Activated T-helper 2 cell treated with anti-CD3 and anti-CD28 coated beads, Interferon-gamma antibody, Interleukin-2, Interleukin-4, amounts not matched to agents 10 μg/mL and 5 μg/mL and 100 μg/mL, durations not matched to agents 14 hours and 24 hours and 36 hours (primary cell): ENCODE data around the gene CYTH4. TPM values are rescaled to one million over a fixed set of nuclear protein-coding genes. Genes with fewer than 3 reads are reported as not detected.

Experiments
- DNase-seq: peaks from one replicate; pipeline ENCODE4 v3.0.0; 2021; ENCODE audit warnings: low spot score
- H3K27ac Mint-ChIP-seq: one replicate; pipeline ENCODE4 v1.8.0; 2021; ENCODE audit warnings: mixed read lengths
- H3K27me3 Mint-ChIP-seq: one replicate; pipeline ENCODE4 v1.8.0; 2021; ENCODE audit warnings: low read depth, mixed read lengths
- H3K36me3 Mint-ChIP-seq: one replicate; pipeline ENCODE4 v1.8.0; 2021; ENCODE audit warnings: low read depth, mixed read lengths
- H3K4me1 Mint-ChIP-seq: one replicate; pipeline ENCODE4 v1.8.0; 2021; ENCODE audit warnings: low read depth, mixed read lengths
- H3K4me3 Mint-ChIP-seq: one replicate; pipeline ENCODE4 v1.8.0; 2021; ENCODE audit warnings: low read depth, mild to moderate bottlenecking, moderate library complexity, mixed read lengths
- H3K9me3 Mint-ChIP-seq: one replicate; pipeline ENCODE4 v1.8.0; 2021; ENCODE audit warnings: mixed read lengths
- intact Hi-C: fragments of 100-400 bp; cut with micrococcal nuclease; formaldehyde crosslinking; loops from one replicate; pipeline ENCODE4 v1.15.1; 2023
- total RNA-seq: library from RNA; stranded (reverse); gene quantifications from 2 replicates; pipeline ENCODE4 v1.2.3, GENCODE V29; 2022

Gene CYTH4
- total RNA-seq, 1 donor from 2014 or later: 49.8 TPM

GRCh38 chr22:37279331-37280181, 2.8 kb upstream of the CYTH4 start:
- intact Hi-C loops: no loop called here
- Mint-ChIP-seq H3K27me3 (no peaks in the 10 kb centered on the region), H3K27ac (no peak overlapping the region), H3K4me1 (peaks cover 59% of the 10 kb centered on the region), H3K36me3 (peaks cover 8% of the 10 kb centered on the region), H3K4me3 (no peak overlapping the region), H3K9me3 (no peaks in the 10 kb centered on the region)
- no peak for DNase-seq

- Mint-ChIP-seq H3K27me3 (no peaks in the 10 kb centered on the region), H3K36me3 (peaks cover 16% of the 10 kb centered on the region), H3K27ac (no peak overlapping the region), H3K4me1 (peaks cover 53% of the 10 kb centered on the region), H3K9me3 (no peaks in the 10 kb centered on the region), H3K4me3 (no peak overlapping the region)
- intact Hi-C loops: no loop called here
- no peak for DNase-seq
Measured at GRCh38 chr22:37280718-37281117, 1.6 kb upstream of the CYTH4 start.

GRCh38 chr22:37281195-37281594, 1.1 kb upstream of the CYTH4 start:
- intact Hi-C loops: no loop called here
- Mint-ChIP-seq H3K36me3 (peaks cover 21% of the 10 kb centered on the region), H3K9me3 (no peaks in the 10 kb centered on the region), H3K27ac (no peak overlapping the region), H3K27me3 (no peaks in the 10 kb centered on the region), H3K4me3 (no peak overlapping the region), H3K4me1 (peaks cover 53% of the 10 kb centered on the region)
- DNase-seq: no peak

GRCh38 chr22:37281646-37282384, 493 bp upstream of the CYTH4 start:
- Mint-ChIP-seq H3K9me3 (no peaks in the 10 kb centered on the region), H3K27me3 (no peaks in the 10 kb centered on the region), H3K27ac (peak overlapping the region; percentile 99), H3K36me3 (peaks cover 27% of the 10 kb centered on the region), H3K4me1 (peaks cover 53% of the 10 kb centered on the region), H3K4me3 (peak overlapping the region; percentile 87)
- DNase-seq: no peak
- intact Hi-C loops: loop anchor here (2.0 kb wide), 1 partner anchor 15 kb away; no protein-coding TSS in a partner anchor

- H3K9me3 Mint-ChIP-seq: no peaks in the 10 kb centered on the region
- H3K4me3 Mint-ChIP-seq: peak overlapping the region; percentile 87
- H3K36me3 Mint-ChIP-seq: peaks cover 40% of the 10 kb centered on the region
- intact Hi-C loops: loop anchor here (1.0 to 2.0 kb wide), 2 partner anchors 10 to 17 kb away; no protein-coding TSS in a partner anchor
- H3K27ac Mint-ChIP-seq: peak overlapping the region; percentile 99
- H3K27me3 Mint-ChIP-seq: no peaks in the 10 kb centered on the region
- peak; percentile 60 for DNase-seq
- peaks cover 55% of the 10 kb centered on the region for H3K4me1 Mint-ChIP-seq
Measured at GRCh38 chr22:37283393-37283937, 1.2 kb downstream of the CYTH4 start.

GRCh38 chr22:37284126-37284804, 2.0 kb downstream of the CYTH4 start:
- intact Hi-C loops: loop anchor here (1.0 kb wide), 1 partner anchor 19 kb away; no protein-coding TSS in a partner anchor
- no peak for DNase-seq
- H3K4me1 Mint-ChIP-seq: peaks cover 59% of the 10 kb centered on the region
- no peaks in the 10 kb centered on the region for H3K9me3 Mint-ChIP-seq
- H3K36me3 Mint-ChIP-seq: peaks cover 48% of the 10 kb centered on the region
- H3K27ac Mint-ChIP-seq: peak overlapping the region; percentile 99
- peak overlapping the region; percentile 87 for H3K4me3 Mint-ChIP-seq
- H3K27me3 Mint-ChIP-seq: no peaks in the 10 kb centered on the region

GRCh38 chr22:37284805-37285355, 2.6 kb downstream of the CYTH4 start:
- H3K4me1 Mint-ChIP-seq: peaks cover 64% of the 10 kb centered on the region
- peaks cover 54% of the 10 kb centered on the region for H3K36me3 Mint-ChIP-seq
- no peaks in the 10 kb centered on the region for H3K9me3 Mint-ChIP-seq
- no peaks in the 10 kb centered on the region for H3K27me3 Mint-ChIP-seq
- H3K4me3 Mint-ChIP-seq: peak overlapping the region; percentile 87
- peak overlapping the region; percentile 99 for H3K27ac Mint-ChIP-seq
- no peak for DNase-seq
- intact Hi-C loops: loop anchor here (1.0 kb wide), 1 partner anchor 18 kb away; no protein-coding TSS in a partner anchor

GRCh38 chr22:37285937-37286336, 3.6 kb downstream of the CYTH4 start:
- Mint-ChIP-seq H3K36me3 (peaks cover 65% of the 10 kb centered on the region), H3K4me1 (peaks cover 68% of the 10 kb centered on the region), H3K27me3 (no peaks in the 10 kb centered on the region), H3K4me3 (peak overlapping the region; percentile 24), H3K27ac (no peak overlapping the region), H3K9me3 (no peaks in the 10 kb centered on the region)
- intact Hi-C loops: no loop called here
- no peak for DNase-seq

GRCh38 chr22:37287550-37287951, 5.2 kb downstream of the CYTH4 start:
- no peak for DNase-seq
- Mint-ChIP-seq H3K27ac (peak overlapping the region; percentile 64), H3K36me3 (peaks cover 81% of the 10 kb centered on the region), H3K4me1 (peaks cover 66% of the 10 kb centered on the region), H3K9me3 (no peaks in the 10 kb centered on the region), H3K4me3 (no peak overlapping the region), H3K27me3 (no peaks in the 10 kb centered on the region)
- intact Hi-C loops: no loop called here

GRCh38 chr22:37288521-37288920, 6.2 kb downstream of the CYTH4 start:
- H3K27ac Mint-ChIP-seq: peak overlapping the region; percentile 22
- DNase-seq: no peak
- H3K4me3 Mint-ChIP-seq: no peak overlapping the region
- H3K27me3 Mint-ChIP-seq: no peaks in the 10 kb centered on the region
- peaks cover 88% of the 10 kb centered on the region for H3K36me3 Mint-ChIP-seq
- intact Hi-C loops: no loop called here
- no peaks in the 10 kb centered on the region for H3K9me3 Mint-ChIP-seq
- H3K4me1 Mint-ChIP-seq: peaks cover 62% of the 10 kb centered on the region

GRCh38 chr22:37289156-37289735, 6.9 kb downstream of the CYTH4 start:
- H3K36me3 Mint-ChIP-seq: peaks cover 90% of the 10 kb centered on the region
- H3K4me1 Mint-ChIP-seq: peaks cover 59% of the 10 kb centered on the region
- H3K27me3 Mint-ChIP-seq: no peaks in the 10 kb centered on the region
- intact Hi-C loops: no loop called here
- peak overlapping the region; percentile 27 for H3K27ac Mint-ChIP-seq
- H3K9me3 Mint-ChIP-seq: no peaks in the 10 kb centered on the region
- no peak overlapping the region for H3K4me3 Mint-ChIP-seq
- DNase-seq: no peak

GRCh38 chr22:37290737-37291136, 8.4 kb downstream of the CYTH4 start:
- peaks cover 59% of the 10 kb centered on the region for H3K4me1 Mint-ChIP-seq
- intact Hi-C loops: no loop called here
- no peak overlapping the region for H3K27ac Mint-ChIP-seq
- H3K27me3 Mint-ChIP-seq: no peaks in the 10 kb centered on the region
- DNase-seq: no peak
- no peak overlapping the region for H3K4me3 Mint-ChIP-seq
- peaks cover 89% of the 10 kb centered on the region for H3K36me3 Mint-ChIP-seq
- H3K9me3 Mint-ChIP-seq: no peaks in the 10 kb centered on the region
